Measurements from ENCODE around the gene TUBB3.
"Not testable (repeated sequence)": the region's sequence is repeated elsewhere in the genome, so short reads cannot be mapped to it uniquely, and the experiment has no call there.

The TUBB3 gene

GRCh38 chr16:89922884-89923639, at the start of gene TUBB3:
TUBB3 (plus strand) TSS chr16:89923342; CDS start chr16:89923402, 60 bp downstream.
- DNase-seq (ENCODE audit: low read depth in 2 of 2): peak in 1 of 2 donors; percentile 46

DNA sequence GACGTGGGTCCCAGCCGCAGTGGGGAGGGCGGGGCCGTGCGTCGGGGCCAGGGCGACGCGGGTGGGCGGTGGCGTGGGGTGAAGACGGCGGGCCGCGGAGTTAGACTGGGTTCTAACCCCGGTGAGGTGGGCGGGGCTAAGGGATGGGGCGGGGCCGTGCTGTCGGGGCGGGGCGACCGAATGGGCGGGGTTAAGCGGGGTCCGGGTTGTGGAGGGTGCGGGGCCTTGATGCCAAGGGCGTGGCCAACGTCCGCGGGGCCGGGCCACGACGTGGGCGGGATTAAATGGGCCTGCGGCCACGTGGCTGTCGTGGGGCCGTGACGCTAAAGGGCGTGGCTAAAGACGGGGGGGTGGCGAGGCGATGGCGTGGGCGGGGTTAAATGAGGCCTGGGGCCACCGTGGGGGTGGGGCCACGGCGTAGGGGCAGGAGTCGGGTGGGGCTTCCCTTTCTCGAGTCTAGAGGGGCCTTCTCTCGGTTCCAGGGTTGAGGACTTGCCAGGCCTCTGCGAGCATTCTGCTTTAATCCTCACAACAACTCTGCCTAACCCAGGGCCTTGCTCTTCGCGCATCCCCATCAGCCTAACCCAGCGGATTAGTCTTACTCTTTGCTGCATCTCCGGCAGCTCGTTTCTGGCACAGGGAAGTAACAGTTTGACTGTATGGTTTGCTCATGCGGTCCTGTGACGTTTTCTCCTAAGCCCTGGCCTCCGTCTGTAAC, 49.0 kb upstream of the TUBB3 start:
- peak; percentile 94 to 99 for DNase-seq (ENCODE audit: low read depth in 2 of 2)

- not testable (repeated sequence) for DNase-seq (ENCODE audit: low read depth in 2 of 2)
Observed at GRCh38 chr16:89879123-89879522, 44.0 kb upstream of the TUBB3 start.

- no peak for DNase-seq (ENCODE audit: low read depth in 2 of 2)
Observed at GRCh38 chr16:89880477-89881367, 42.4 kb upstream of the TUBB3 start.

GRCh38 chr16:89881368-89881730, 41.8 kb upstream of the TUBB3 start:
- DNase-seq (ENCODE audit: low read depth in 2 of 2): no peak

GRCh38 chr16:89883346-89884040, 39.6 kb upstream of the TUBB3 start:
- DNase-seq (ENCODE audit: low read depth in 2 of 2): no peak

DNA sequence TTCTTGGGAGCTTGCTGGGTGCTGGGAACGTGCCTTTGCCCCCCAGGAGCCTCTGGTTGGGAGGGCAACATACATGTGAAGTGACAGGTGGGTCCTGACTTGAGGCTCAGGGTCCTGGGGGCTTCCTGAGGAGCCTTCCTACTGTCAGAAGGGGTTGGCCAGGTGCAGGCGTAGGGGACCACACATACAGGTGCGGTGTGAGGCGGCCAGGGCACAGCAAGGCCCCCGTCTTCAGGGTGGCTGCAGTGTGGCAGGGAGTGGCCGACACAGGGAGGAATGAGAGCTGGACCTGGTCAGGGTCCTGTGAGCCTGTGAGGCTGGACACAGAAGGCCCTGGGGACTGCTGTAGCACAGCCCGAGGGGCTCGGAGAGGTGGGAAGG, 39.1 kb upstream of the TUBB3 start:
- DNase-seq (ENCODE audit: low read depth in 2 of 2): no peak

GRCh38 chr16:89887243-89887642, 35.9 kb upstream of the TUBB3 start:
- DNase-seq (ENCODE audit: low read depth in 2 of 2): no peak

- DNase-seq (ENCODE audit: low read depth in 2 of 2): peak in 1 of 2 donors; percentile 30
Observed at GRCh38 chr16:89890200-89890599, 32.9 kb upstream of the TUBB3 start.

DNA sequence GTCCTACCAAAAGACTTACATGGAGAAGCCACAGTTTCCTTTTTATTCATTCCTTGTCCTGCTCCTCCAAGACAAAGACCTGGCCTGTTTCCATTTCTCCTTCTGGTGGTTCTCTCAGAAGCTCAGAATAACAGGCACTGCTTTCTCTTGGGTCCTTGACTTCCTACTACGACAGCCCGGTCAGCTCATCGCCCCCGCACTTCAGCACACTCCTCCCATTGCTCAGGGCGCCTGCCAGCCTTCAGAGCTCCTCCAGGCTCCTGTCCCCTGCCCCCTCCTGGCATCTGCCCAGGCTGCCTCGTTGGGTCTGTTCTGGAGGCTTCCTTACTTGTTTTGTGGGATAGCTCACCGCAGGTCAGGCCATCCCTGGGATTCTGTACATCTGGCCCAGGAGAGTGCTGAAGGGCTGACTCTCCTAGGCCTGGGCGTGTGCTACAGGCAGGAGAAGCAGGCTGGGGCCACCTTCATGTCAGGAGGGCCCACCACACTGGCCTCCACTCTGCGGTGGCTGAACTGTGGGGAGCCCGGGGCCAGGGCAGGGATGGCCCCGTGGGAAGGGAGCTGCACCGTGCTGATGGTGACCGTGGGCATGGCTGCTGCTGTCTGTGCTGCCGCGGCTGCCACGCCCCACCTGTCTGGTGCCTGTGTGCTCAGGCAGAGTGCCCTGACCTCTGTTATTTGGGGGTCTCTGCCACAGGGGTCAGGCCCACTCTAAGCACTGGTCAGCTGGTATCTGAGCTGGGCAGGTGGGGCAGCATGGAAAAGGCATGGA, 32.1 kb upstream of the TUBB3 start:
- DNase-seq (ENCODE audit: low read depth in 2 of 2): no peak

DNA sequence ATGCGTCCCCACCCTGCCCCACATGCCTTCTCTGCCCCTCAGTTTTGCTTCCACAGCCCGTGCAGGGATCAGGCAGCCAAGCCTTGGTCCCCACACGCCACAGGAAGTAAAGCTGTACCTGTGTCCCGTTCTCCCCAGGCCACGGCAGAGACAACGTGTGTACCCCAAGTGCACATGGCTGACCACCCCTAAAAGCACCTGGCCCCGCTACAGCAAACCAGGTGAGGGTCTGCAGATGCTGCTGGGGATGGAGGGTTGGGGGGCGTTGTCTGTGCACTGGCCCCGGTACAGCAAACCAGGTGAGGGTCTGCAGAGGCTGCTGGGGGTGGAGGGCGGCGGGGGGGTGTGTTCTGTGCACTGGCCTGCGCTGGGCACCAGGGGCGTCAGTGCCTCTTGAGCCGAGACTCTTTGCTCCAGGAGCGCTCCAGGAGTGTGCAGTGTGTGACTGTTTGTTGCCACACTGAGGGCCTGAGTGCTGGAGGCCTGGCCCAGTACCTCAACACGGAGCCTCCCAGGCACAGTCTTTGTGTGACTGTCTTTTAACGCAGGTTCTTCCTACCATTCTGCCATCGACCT, 31.0 kb upstream of the TUBB3 start:
- no peak for DNase-seq (ENCODE audit: low read depth in 2 of 2)

DNA sequence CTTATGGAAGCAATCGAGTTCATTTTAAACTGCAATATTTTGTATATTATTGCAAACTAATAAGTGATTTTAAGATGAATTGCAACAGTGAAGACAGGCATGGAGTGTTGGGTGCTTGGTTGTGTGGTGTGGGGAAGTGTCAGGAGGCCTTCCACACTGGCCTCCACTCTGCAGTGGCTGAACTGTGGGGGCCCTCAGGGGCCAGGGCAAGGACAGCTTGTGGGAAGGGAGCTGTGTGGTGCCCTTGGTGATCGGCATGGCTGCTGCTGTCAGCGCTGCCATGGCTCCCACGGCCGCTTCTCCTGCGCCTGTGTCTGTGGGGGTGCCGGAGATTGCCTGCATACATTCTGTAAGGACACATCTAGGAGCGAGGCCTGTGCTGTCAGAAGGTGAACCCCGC, 30.5 kb upstream of the TUBB3 start:
- no peak for DNase-seq (ENCODE audit: low read depth in 2 of 2)

GRCh38 chr16:89893642-89894548, 29.2 kb upstream of the TUBB3 start:
- no peak for DNase-seq (ENCODE audit: low read depth in 2 of 2)

DNA sequence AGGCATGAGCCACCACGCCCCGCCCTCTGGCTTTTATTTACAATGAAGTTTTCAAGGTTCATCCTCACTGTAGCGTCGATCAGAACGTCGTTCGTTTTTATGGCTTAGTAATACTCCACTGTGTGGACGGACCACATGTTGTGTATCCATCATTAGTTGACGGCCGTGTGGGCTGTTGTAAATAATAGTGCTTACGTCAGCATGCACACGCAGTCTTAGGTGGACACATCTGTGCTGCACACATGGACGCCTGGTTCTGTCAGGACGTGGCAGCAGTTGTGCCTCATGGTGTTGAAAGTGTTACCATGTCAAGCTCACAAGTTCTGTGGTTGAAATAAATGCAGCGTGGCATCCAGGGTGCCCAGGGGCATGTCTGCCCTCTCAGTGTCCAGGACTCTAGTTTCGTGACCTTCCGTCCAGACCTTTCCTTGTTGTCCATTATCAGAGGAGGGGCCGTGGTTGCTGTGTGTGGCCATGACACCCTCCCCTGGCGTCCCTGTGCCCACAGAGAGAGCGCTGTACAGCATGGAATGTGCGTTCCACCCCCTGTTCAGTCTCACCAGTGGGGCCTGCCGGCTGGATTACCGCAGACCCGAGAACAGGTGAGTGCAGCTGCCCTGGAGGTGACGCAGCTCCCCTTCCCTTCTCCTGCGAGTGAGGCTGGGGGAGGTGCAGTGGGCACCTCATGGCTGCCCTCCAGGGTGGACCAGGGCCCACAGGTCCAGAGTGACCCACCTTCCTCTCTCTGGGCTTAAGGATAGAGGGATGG, 27.5 kb upstream of the TUBB3 start:
- DNase-seq (ENCODE audit: low read depth in 2 of 2): no peak

DNA sequence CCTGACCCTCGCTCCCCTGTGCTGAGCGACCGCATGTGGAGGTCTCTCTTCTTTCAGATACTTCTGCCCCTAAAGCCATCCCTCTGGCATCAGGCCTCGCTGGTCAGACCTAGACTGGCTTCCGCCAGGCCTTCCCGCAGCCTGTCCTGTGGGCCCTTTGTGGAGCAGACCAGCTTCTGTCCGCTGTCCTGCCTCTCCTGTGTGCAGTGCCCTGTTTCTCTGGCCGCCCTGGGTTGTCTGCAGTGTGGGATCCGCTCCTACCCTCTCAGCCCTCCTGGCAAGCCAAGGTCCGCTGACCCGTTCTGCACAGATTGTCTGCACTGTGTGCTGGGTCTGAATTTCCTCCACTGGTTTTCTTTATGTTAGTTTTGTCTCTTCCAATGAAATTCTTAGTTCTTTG, 25.9 kb upstream of the TUBB3 start:
- DNase-seq (ENCODE audit: low read depth in 2 of 2): no peak

- DNase-seq (ENCODE audit: low read depth in 2 of 2): no peak
Observed at GRCh38 chr16:89898201-89898967, 24.8 kb upstream of the TUBB3 start.

GRCh38 chr16:89899879-89900481, 23.2 kb upstream of the TUBB3 start:
- no peak for DNase-seq (ENCODE audit: low read depth in 2 of 2)

GRCh38 chr16:89900885-89901284, 22.3 kb upstream of the TUBB3 start:
- DNase-seq (ENCODE audit: low read depth in 2 of 2): no peak

Data from stimulated activated CD4-positive, alpha-beta T cell treated with anti-CD3 and anti-CD28 coated beads, Interleukin-4, amount 100 ng/mL, for 48 hours (primary cell).